Subcutaneous adipose tissue (tissue), 4 donors: ENCODE measurements around the gene MCL1. TPM values are rescaled to one million over a fixed set of nuclear protein-coding genes. Genes with fewer than 3 reads are reported as not detected.

Experiments
- CTCF ChIP-seq: fragments of 450-650 bp; IDR thresholded peaks from one replicate; pipeline ENCODE4 v1.5.1; 2016; ENCODE audit warnings: low read depth, mild to moderate bottlenecking, control low read depth, antibody characterized with exemption, moderate library complexity
- total RNA-seq, 4 donors: library from RNA; depleted of rRNA; stranded (reverse); fragments of >200 nt; gene quantifications; one replicate each; pipeline ENCODE4 v1.1.0, GENCODE V29; 2016

MCL1 gene
- total RNA-seq: 100 to 1,000 TPM; 180 to 328 (median 225) TPM

DNA sequence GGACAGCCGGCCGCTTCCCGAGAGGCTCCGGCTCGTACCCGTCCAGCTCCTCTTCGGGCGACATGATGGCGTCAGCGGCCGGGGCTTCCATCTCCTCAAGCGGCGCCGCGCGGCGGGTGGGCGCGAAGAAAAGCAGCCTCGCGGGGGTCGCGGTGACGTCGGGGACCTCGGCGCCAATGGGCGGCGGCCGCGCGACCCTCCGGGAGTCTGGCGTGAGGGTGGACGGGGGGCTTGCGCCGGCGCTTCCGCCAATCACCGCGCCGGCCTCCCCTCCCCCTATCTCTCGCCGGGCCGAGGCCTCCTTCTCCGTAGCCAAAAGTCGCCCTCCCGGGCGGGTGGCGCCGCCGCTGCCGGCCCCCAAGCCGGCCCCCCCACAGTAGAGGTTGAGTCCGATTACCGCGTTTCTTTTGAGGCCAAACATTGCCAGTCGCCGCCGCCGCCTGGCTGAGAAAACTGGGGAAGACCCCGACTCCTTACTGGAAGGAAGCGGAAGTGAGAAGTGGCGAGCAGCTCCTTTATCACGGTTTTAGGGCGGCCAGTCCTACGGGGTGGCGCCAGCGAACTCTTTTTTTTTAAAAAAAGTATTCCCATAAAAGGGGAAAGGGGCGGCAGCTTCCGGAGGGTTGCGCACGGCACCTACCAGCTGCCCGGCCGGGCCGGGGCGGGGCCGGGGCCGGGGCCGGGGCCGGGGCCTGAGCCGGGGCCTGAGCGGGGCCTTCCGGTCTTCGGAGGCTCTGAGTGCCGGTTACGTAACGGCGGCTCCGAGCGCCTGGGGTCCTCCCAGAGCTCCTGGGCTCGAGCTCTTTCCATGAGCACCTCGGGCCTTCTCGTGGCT, at the start of gene MCL1:
Gene MCL1, minus strand, starts transcription at position 501 of the 835 bp plus-strand sequence. Its CDS starts 80 bp downstream, at position 421.
- no peak for TF ChIP-seq CTCF

GRCh38 chr1:150628766-150629114, 49.3 kb upstream of the MCL1 start:
- TF ChIP-seq CTCF: no peak

GRCh38 chr1:150627826-150628410, 48.5 kb upstream of the MCL1 start:
- TF ChIP-seq CTCF: no peak

GRCh38 chr1:150626150-150626549, 46.7 kb upstream of the MCL1 start:
- no peak for TF ChIP-seq CTCF

DNA sequence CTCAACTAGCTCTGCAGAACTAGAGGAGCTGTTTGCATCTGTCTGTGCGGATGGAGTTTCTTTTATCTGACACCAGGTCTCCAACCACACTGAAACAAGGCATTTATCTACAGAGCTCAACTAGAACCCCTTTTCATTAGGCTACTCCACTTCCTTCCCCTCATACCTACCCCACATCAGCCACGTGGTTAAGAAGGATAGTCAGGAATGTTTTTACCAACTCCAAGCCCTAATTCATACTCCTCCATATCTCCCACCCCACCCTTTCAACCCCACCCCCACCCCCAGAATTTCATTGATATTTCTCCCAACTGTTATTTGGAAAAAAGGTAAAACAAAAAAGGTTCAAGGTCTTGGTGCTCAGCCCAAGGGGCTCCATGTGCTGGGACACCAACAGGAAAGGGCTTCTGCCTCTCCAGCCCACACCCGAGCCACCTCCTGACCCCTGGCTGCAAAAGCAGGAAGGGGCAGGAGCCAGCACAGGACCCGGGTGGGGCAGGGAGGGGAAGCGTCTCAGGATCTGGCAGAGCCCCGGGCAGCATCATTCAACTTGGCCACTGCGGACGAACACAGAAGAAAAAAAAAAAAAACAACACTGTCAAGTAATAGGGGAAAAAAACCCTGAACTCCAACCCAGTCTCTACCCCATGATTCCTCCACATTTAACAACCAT, 43.0 kb upstream of the MCL1 start:
- no peak for TF ChIP-seq CTCF

GRCh38 chr1:150621497-150622302, 42.3 kb upstream of the MCL1 start:
- TF ChIP-seq CTCF: no peak

DNA sequence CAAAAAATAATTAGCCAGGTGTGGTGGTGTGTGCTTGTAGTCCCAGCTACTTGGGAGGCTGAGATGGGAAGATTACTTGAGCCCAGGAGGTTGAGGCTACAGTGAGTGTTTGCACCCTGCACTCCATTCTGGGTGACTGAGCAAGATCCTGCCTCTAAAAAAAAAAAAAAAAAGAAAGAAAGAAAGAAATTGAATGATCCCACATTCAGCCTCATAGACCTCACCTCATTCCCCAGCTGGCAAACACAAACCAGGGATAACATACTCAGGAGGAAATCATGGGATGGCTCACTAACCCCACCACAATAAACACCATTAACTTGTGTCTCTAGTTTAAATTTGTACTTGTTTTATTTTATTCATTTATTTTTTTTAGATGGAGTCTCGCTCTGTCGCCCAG, 41.5 kb upstream of the MCL1 start:
- no peak for TF ChIP-seq CTCF
